Nephron progenitor cell (in vitro differentiated cells): Measurements from ENCODE around the gene SCYL2.
"Not testable (repeated sequence)": the region's sequence is repeated elsewhere in the genome, so short reads cannot be mapped to it uniquely, and the experiment has no call there.

Experiments
- DNase-seq: peaks from one replicate; pipeline ENCODE4 v3.0.0; 2021
- H3K27ac Mint-ChIP-seq: 2 replicates; pipeline ENCODE4 v1.8.0; 2021; ENCODE audit warnings: mild to moderate bottlenecking, moderate library complexity, mixed read lengths
- H3K27me3 Mint-ChIP-seq: 2 replicates; pipeline ENCODE4 v1.8.0; 2021; ENCODE audit warnings: mild to moderate bottlenecking, low read depth, mixed read lengths; ENCODE audit not compliant: poor library complexity
- H3K36me3 Mint-ChIP-seq: 2 replicates; pipeline ENCODE4 v1.8.0; 2021; ENCODE audit warnings: low read depth, mixed read lengths
- H3K4me1 Mint-ChIP-seq: 2 replicates; pipeline ENCODE4 v1.8.0; 2021; ENCODE audit warnings: mixed read lengths
- H3K4me3 Mint-ChIP-seq: 2 replicates; pipeline ENCODE4 v1.8.0; 2021; ENCODE audit warnings: mild to moderate bottlenecking, moderate library complexity, mixed read lengths
- H3K9me3 Mint-ChIP-seq: 2 replicates; pipeline ENCODE4 v1.8.0; 2021; ENCODE audit warnings: mild to moderate bottlenecking, moderate library complexity, mixed read lengths
- TF ChIP-seq, protein P1 (sequence below): fragments of 200-600 bp; sonication (generic); IDR thresholded peaks from 2 replicates; pipeline ENCODE4 v1.5.0; 2021; ENCODE audit warnings: antibody characterized with exemption

Gene SCYL2

DNA sequence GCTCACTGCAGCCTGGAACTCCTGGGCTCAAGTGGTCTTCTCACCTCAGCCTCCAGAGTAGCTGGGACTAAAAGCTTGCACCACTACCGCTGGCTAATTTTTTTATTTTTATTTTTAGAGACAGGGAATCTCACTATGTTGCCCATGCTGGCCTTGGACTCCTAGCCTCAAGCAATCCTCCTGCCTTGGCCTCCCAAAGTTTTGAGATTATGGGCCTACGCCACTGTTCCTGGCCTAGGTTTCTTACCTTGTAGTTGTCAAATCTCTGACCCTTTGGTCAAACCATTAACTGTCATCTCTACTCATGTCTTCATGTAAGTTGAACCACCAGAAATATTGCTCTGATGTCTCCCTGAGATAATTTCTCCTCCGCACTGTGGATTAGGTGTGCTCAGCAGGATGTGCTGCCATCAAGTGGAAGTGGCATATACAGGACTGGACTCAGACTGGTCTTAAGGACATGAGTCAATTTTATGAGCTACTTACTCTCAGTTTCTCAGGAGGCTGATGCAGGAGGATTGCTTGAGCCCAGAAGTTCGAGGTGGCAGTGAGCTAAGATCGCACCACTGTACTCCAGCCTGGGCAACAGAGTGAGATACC is 37.8 kb upstream of the SCYL2 start:
- no peak for DNase-seq
- H3K27ac Mint-ChIP-seq, result no peak overlapping the region
- peaks cover 2% of the 10 kb centered on the region for H3K27me3 Mint-ChIP-seq
- H3K4me3 Mint-ChIP-seq, result no peak overlapping the region
- TF ChIP-seq, protein P1, sequence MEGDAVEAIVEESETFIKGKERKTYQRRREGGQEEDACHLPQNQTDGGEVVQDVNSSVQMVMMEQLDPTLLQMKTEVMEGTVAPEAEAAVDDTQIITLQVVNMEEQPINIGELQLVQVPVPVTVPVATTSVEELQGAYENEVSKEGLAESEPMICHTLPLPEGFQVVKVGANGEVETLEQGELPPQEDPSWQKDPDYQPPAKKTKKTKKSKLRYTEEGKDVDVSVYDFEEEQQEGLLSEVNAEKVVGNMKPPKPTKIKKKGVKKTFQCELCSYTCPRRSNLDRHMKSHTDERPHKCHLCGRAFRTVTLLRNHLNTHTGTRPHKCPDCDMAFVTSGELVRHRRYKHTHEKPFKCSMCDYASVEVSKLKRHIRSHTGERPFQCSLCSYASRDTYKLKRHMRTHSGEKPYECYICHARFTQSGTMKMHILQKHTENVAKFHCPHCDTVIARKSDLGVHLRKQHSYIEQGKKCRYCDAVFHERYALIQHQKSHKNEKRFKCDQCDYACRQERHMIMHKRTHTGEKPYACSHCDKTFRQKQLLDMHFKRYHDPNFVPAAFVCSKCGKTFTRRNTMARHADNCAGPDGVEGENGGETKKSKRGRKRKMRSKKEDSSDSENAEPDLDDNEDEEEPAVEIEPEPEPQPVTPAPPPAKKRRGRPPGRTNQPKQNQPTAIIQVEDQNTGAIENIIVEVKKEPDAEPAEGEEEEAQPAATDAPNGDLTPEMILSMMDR, result no peak
- peaks cover 3% of the 10 kb centered on the region for H3K4me1 Mint-ChIP-seq
- H3K36me3 Mint-ChIP-seq, result peaks cover 14% of the 10 kb centered on the region
- H3K9me3 Mint-ChIP-seq, result no peaks in the 10 kb centered on the region

DNA sequence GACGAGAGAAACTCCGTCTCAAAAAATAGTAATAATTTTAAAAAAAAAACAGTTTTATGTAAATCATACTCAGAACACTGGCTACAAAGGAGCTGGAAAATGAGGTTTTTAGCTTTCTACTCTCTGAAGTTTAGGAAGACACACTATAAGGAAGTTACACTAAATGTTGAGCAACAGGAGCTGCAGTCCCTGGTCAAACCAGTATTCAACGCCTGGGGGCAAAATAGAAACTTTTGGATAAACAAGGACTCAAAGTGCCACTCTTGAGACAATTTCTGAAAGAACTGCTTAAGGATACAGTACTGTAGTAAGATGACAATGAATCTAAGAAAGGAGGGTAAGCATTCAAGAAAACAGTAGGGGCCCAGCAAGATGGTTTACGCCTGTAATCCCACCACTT is 37.1 kb upstream of the SCYL2 start:
- H3K36me3 Mint-ChIP-seq, result peaks cover 12% of the 10 kb centered on the region
- peaks cover 2% of the 10 kb centered on the region for H3K27me3 Mint-ChIP-seq
- no peak overlapping the region for H3K4me3 Mint-ChIP-seq
- H3K27ac Mint-ChIP-seq, result no peak overlapping the region
- TF ChIP-seq, protein P1, result no peak
- no peak for DNase-seq
- H3K9me3 Mint-ChIP-seq, result no peaks in the 10 kb centered on the region
- H3K4me1 Mint-ChIP-seq, result peaks cover 8% of the 10 kb centered on the region

DNA sequence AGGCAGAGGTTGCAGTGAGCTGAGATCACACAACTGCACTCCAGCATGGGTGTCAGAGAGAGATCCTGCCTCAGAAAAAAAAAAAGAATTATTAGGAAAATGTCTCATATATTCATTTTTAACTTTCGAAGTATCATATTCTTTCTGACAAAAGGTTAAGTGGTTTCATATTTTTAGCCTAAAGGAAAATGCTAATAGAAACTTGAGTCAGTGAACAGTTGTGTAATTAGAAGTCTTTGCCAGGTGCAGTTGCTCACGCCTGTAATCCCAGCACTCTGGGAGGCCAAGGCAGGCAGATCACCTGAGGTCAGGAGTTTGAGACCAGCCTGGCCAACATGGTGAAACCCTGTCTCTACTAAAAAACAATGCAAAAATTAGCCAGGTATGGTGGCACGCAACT is 35.1 kb upstream of the SCYL2 start:
- H3K36me3 Mint-ChIP-seq, result peaks cover 11% of the 10 kb centered on the region
- not testable (repeated sequence) for H3K4me3 Mint-ChIP-seq, DNase-seq, H3K9me3 Mint-ChIP-seq, H3K27ac Mint-ChIP-seq, H3K4me1 Mint-ChIP-seq, H3K27me3 Mint-ChIP-seq

- H3K27ac Mint-ChIP-seq, result peak overlapping the region; percentile 94
- DNase-seq, result peak; percentile 4
- no peak overlapping the region for H3K4me3 Mint-ChIP-seq
- peaks cover 2% of the 10 kb centered on the region for H3K27me3 Mint-ChIP-seq
- peaks cover 8% of the 10 kb centered on the region for H3K4me1 Mint-ChIP-seq
- TF ChIP-seq, protein P1, result no peak
- peaks cover 9% of the 10 kb centered on the region for H3K9me3 Mint-ChIP-seq
- H3K36me3 Mint-ChIP-seq, result peaks cover 12% of the 10 kb centered on the region
Measured at GRCh38 chr12:100234166-100234565, 32.8 kb upstream of the SCYL2 start.

DNA sequence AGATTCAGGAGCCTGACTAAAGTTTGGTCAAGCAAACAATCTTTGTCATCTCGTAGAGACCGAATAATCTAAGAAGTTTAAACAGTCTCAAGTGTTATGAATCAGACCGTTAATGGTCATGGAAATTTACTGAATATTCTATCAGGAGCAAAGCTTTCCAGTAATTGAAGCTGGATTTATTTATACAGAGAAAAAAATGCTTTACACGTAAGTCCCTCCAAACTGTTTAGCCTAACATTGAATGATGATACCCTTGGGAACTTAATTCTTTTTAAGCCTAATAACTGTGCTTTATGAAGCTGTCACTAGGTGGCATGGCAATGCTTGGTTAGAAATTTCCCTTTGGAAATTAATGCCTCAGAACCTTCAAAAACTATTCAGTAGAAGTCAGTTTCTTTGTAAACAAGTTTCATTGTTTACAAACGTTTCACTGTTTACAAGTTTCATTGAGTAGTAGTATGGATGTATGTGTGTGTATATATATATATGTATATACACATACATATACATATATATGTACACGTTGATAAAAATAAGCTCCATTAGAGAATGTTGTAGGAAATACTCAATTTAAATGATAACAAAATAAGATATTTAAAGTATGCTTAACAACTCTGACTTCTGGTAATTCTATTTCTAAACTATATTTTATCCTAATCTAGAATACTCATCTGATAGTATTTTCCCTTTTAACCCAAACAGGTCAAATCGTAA is 32.2 kb upstream of the SCYL2 start:
- H3K27ac Mint-ChIP-seq, result peak overlapping the region; percentile 94
- no peak for DNase-seq
- TF ChIP-seq, protein P1, result peak; percentile 57

DNA sequence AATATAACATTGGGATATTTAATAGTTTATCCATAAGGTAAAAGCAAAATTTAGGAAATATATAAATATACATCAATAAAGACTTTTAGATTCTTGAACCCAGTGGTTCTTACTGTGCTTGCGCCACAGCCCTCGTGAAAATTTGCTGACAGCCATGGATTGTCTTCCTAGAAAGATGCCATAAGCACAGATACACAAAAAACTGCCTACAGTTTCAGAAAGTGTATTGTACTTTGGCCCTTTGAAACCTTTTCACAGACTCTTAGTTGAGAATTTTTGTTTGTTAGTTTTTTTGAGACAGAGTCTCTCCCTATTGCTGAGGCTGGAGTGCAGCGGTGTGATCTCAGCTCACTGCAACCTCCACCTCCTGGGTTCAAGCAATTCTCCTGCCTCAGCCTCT is 28.2 kb upstream of the SCYL2 start:
- TF ChIP-seq, protein P1, result no peak
- H3K27ac Mint-ChIP-seq, result no peak overlapping the region
- no peak overlapping the region for H3K4me3 Mint-ChIP-seq
- H3K4me1 Mint-ChIP-seq, result peaks cover 8% of the 10 kb centered on the region
- H3K27me3 Mint-ChIP-seq, result no peaks in the 10 kb centered on the region
- peaks cover 12% of the 10 kb centered on the region for H3K36me3 Mint-ChIP-seq
- H3K9me3 Mint-ChIP-seq, result peaks cover 9% of the 10 kb centered on the region
- no peak for DNase-seq

More for the DNA sequence above, 32.2 kb upstream of the SCYL2 start:
- H3K4me3 Mint-ChIP-seq, result no peak overlapping the region
- H3K4me1 Mint-ChIP-seq, result peaks cover 8% of the 10 kb centered on the region
- peaks cover 12% of the 10 kb centered on the region for H3K36me3 Mint-ChIP-seq
- peaks cover 9% of the 10 kb centered on the region for H3K9me3 Mint-ChIP-seq
- peaks cover 2% of the 10 kb centered on the region for H3K27me3 Mint-ChIP-seq
